WTC11 (cell line): ENCODE results near the gene NOC2L. TPM values are rescaled to one million over a fixed set of nuclear protein-coding genes. Genes with fewer than 3 reads are reported as not detected.

Source experiments
- ATAC-seq: fragments of 200-7000 bp; cut with Tn5 transposase; 2 replicates; pipeline ENCODE4 v1.10.0; 2021; ENCODE audit warnings: mild to moderate bottlenecking, moderate library complexity
- CTCF ChIA-PET: fragments of 300-600 bp; sonication (Branson Sonifier 250); formaldehyde crosslinking; loops from one replicate; lab custom pipeline; 2021; ENCODE audit warnings: antibody characterized with exemption; lab: Charles Lee
- POLR2A ChIA-PET: fragments of 350-600 bp; sonication (Branson Sonifier 250); formaldehyde crosslinking; loops from one replicate; lab custom pipeline; 2021; ENCODE audit warnings: antibody characterized with exemption; lab: Charles Lee
- DNase-seq: peaks from one replicate; pipeline ENCODE4 v3.0.0; 2021; ENCODE audit warnings: low spot score
- H3K27ac Mint-ChIP-seq: 2 replicates; pipeline ENCODE4 v1.8.0; 2021; ENCODE audit warnings: mixed read lengths
- H3K27me3 Mint-ChIP-seq: 2 replicates; pipeline ENCODE4 v1.8.0; 2021; ENCODE audit warnings: low read depth, mild to moderate bottlenecking, moderate library complexity, mixed read lengths
- H3K36me3 Mint-ChIP-seq: 2 replicates; pipeline ENCODE4 v1.8.0; 2021; ENCODE audit warnings: mixed read lengths
- H3K4me1 Mint-ChIP-seq: 2 replicates; pipeline ENCODE4 v1.8.0; 2022; ENCODE audit warnings: mixed read lengths
- H3K4me3 Mint-ChIP-seq: 2 replicates; pipeline ENCODE4 v1.8.0; 2021; ENCODE audit warnings: mild to moderate bottlenecking, moderate library complexity, mixed read lengths
- H3K9me3 Mint-ChIP-seq: 2 replicates; pipeline ENCODE4 v1.8.0; 2021; ENCODE audit warnings: mixed read lengths
- ARID4B ChIP-seq: sonication (generic); formaldehyde crosslinking; IDR thresholded peaks from 2 replicates; pipeline ENCODE4 v1.8.0; 2023; ENCODE audit warnings: missing genetic modification reagents, mild to moderate bottlenecking, borderline replicate concordance
- ATF3 ChIP-seq: sonication (generic); formaldehyde crosslinking; conservative IDR thresholded peaks from 2 replicates; pipeline ENCODE4 v1.8.1; 2022; ENCODE audit warnings: mild to moderate bottlenecking, missing genetic modification reagents
- CREB1 ChIP-seq: sonication (generic); formaldehyde crosslinking; IDR thresholded peaks from 2 replicates; pipeline ENCODE4 v1.8.0; 2023; ENCODE audit warnings: mild to moderate bottlenecking, missing genetic modification reagents
- ETV6 ChIP-seq: sonication (generic); formaldehyde crosslinking; IDR thresholded peaks from 2 replicates; pipeline ENCODE4 v1.8.1; 2022; ENCODE audit warnings: mild to moderate bottlenecking, missing genetic modification reagents
- FOXP1 ChIP-seq: sonication (generic); formaldehyde crosslinking; IDR thresholded peaks from 2 replicates; pipeline ENCODE4 v1.8.0; 2022; ENCODE audit warnings: missing genetic modification reagents, mild to moderate bottlenecking, moderate library complexity, borderline replicate concordance
- FOXP4 ChIP-seq: sonication (generic); formaldehyde crosslinking; IDR thresholded peaks from 2 replicates; pipeline ENCODE4 v1.8.0; 2022; ENCODE audit warnings: mild to moderate bottlenecking, missing genetic modification reagents
- GTF2I ChIP-seq: fragments of 250-450 bp; sonication (Bioruptor Pico); conservative IDR thresholded peaks from 2 replicates; pipeline ENCODE4 v1.4.0; 2021; ENCODE audit warnings: mild to moderate bottlenecking
- HMGXB4 ChIP-seq: sonication (generic); formaldehyde crosslinking; IDR thresholded peaks from 2 replicates; pipeline ENCODE4 v1.8.1; 2023; ENCODE audit warnings: mild to moderate bottlenecking, moderate library complexity, missing genetic modification reagents
- MAX ChIP-seq: sonication (generic); formaldehyde crosslinking; IDR thresholded peaks from 2 replicates; pipeline ENCODE4 v1.8.0; 2022; ENCODE audit warnings: mild to moderate bottlenecking, missing genetic modification reagents
- NFE2L1 ChIP-seq: sonication (generic); formaldehyde crosslinking; IDR thresholded peaks from 2 replicates; pipeline ENCODE4 v1.8.1; 2023; ENCODE audit warnings: missing genetic modification reagents
- OVOL2 ChIP-seq: fragments of 250-450 bp; sonication (Bioruptor Pico); IDR thresholded peaks from 2 replicates; pipeline ENCODE4 v1.9.0; 2021; ENCODE audit warnings: mild to moderate bottlenecking, borderline replicate concordance
- RELA ChIP-seq: sonication (generic); formaldehyde crosslinking; IDR thresholded peaks from 2 replicates; pipeline ENCODE4 v1.8.1; 2022; ENCODE audit warnings: missing genetic modification reagents, mild to moderate bottlenecking, borderline replicate concordance
- RORB ChIP-seq: fragments of 250-450 bp; sonication (Bioruptor Pico); IDR thresholded peaks from 2 replicates; pipeline ENCODE4 v1.9.0; 2021; ENCODE audit warnings: mild to moderate bottlenecking
- SMAD3 ChIP-seq: sonication (generic); formaldehyde crosslinking; IDR thresholded peaks from 2 replicates; pipeline ENCODE4 v1.8.0; 2022; ENCODE audit warnings: missing genetic modification reagents, mild to moderate bottlenecking, borderline replicate concordance
- SOX15 ChIP-seq: fragments of 250-450 bp; sonication (Bioruptor Pico); IDR thresholded peaks from 2 replicates; pipeline ENCODE4 v1.9.0; 2021; ENCODE audit warnings: mild to moderate bottlenecking
- SP1 ChIP-seq: sonication (generic); formaldehyde crosslinking; conservative IDR thresholded peaks from 2 replicates; pipeline ENCODE4 v1.8.1; 2022; ENCODE audit warnings: missing genetic modification reagents
- TP53 ChIP-seq: sonication (generic); formaldehyde crosslinking; IDR thresholded peaks from 2 replicates; pipeline ENCODE4 v1.8.1; 2023; ENCODE audit warnings: mild to moderate bottlenecking, missing genetic modification reagents
- ZBTB21 ChIP-seq: sonication (generic); formaldehyde crosslinking; IDR thresholded peaks from 2 replicates; pipeline ENCODE4 v1.8.1; 2023; ENCODE audit warnings: mild to moderate bottlenecking, missing genetic modification reagents, borderline replicate concordance
- ZMAT4 ChIP-seq: fragments of 250-450 bp; sonication (Bioruptor Pico); IDR thresholded peaks from 2 replicates; pipeline ENCODE4 v1.9.0; 2021; ENCODE audit warnings: mild to moderate bottlenecking
- ZNF232 ChIP-seq: sonication (generic); formaldehyde crosslinking; IDR thresholded peaks from 2 replicates; pipeline ENCODE4 v1.8.0; 2022; ENCODE audit warnings: mild to moderate bottlenecking, missing genetic modification reagents
- total RNA-seq: library from RNA; stranded (reverse); gene quantifications from 3 replicates; pipeline ENCODE4 v1.2.3, GENCODE V29; 2021
- TF ChIP-seq, protein P1 (sequence below): sonication (generic); formaldehyde crosslinking; IDR thresholded peaks from 2 replicates; pipeline ENCODE4 v1.8.1; 2022; ENCODE audit warnings: mild to moderate bottlenecking, moderate library complexity, missing genetic modification reagents
- TF ChIP-seq, protein P2 (sequence below): sonication (generic); formaldehyde crosslinking; IDR thresholded peaks from 2 replicates; pipeline ENCODE4 v1.8.0; 2023; ENCODE audit warnings: missing genetic modification reagents
- TF ChIP-seq, protein P3 (sequence below): sonication (generic); formaldehyde crosslinking; IDR thresholded peaks from 2 replicates; pipeline ENCODE4 v1.8.1; 2022; ENCODE audit warnings: missing genetic modification reagents, borderline replicate concordance

NOC2L gene
- total RNA-seq, 1 experiment from 2014 or later, result 182 TPM

DNA sequence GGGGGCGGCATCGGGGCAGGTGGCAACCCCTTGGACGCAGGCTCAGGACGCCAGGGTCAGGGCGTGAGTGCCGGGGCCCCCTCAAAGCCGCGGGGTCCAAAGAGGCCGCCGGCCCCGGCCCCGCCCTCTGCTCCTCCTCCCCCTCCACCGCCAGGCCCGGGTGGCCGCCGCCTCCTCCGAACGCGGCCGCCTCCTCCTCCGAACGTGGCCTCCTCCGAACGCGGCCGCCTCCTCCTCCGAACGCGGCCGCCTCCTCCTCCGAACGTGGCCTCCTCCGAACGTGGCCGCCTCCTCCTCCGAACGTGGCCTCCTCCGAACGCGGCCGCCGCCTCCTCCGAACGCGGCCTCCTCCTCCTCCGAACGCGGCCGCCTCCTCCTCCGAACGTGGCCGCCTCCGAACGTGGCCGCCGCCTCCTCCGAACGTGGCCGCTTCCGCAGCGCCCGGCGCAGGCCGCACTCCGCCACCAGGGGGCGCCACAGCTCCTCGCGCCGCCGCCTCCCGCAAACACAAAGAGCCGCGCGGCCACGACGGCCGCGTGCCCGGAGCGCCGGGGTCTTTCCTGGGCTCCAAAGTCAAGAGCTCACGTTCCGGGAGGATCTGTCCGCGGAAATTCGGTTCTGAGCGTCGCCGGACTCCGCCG lies 54.6 kb downstream of the NOC2L start (continued):
- TF ChIP-seq ARID4B, result peak; percentile 59; the same call in 1 of the 2 replicates
- TF ChIP-seq FOXP4 (CRISPR knock-in tag), result peak; percentile 79; the same call in 1 of the 2 replicates
- TF ChIP-seq, protein P1, sequence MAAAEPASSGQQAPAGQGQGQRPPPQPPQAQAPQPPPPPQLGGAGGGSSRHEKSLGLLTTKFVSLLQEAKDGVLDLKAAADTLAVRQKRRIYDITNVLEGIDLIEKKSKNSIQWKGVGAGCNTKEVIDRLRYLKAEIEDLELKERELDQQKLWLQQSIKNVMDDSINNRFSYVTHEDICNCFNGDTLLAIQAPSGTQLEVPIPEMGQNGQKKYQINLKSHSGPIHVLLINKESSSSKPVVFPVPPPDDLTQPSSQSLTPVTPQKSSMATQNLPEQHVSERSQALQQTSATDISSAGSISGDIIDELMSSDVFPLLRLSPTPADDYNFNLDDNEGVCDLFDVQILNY, result peak; percentile 56; the same call in 1 of the 2 replicates
- TF ChIP-seq MAX, result peak; percentile 83; the same call in 1 of the 2 replicates
- TF ChIP-seq ETV6 (CRISPR knock-in tag), result 0 out of 2 replicates have a peak, but pooled peaks have one; percentile 49
- peak; percentile 37; the same call in 1 of the 2 replicates for TF ChIP-seq TP53
- TF ChIP-seq ZBTB21 (CRISPR knock-in tag), result 0 out of 2 replicates have a peak, but pooled peaks have one; percentile 25
- TF ChIP-seq RELA (CRISPR knock-in tag), result no peak
- TF ChIP-seq SMAD3 (CRISPR knock-in tag), result peak; percentile 79
- peak; percentile 64 for TF ChIP-seq SP1 (CRISPR knock-in tag)
- 0 out of 2 replicates have a peak, but pooled peaks have one; percentile 68 for TF ChIP-seq FOXP1 (CRISPR knock-in tag)
- TF ChIP-seq ZNF232 (CRISPR knock-in tag), result 0 out of 2 replicates have a peak, but pooled peaks have one; percentile 18
- TF ChIP-seq ZMAT4 (CRISPR knock-in tag), result no peak
- TF ChIP-seq HMGXB4, result peak; percentile 95
- TF ChIP-seq, all 79 proteins: peak for 17

- Mint-ChIP-seq H3K4me3 (peak overlapping the region; percentile 34; the same call in 1 of the 2 replicates), H3K9me3 (no peaks in the 10 kb centered on the region), H3K27me3 (peaks cover 67% of the 10 kb centered on the region), H3K27ac (no peak overlapping the region), H3K36me3 (no peaks in the 10 kb centered on the region), H3K4me1 (peaks cover 7% of the 10 kb centered on the region)
- ATAC-seq (no peak), DNase-seq (no peak)
- CTCF ChIA-PET, result interaction anchor here (1.4 to 3.6 kb wide), 2 partner anchors 16 to 34 kb away, joined by 3 to 27 read pairs; no protein-coding TSS in a partner anchor
- POLR2A ChIA-PET, result no interaction called here
- TF ChIP-seq GTF2I (CRISPR knock-in tag), result no peak
- no peak for TF ChIP-seq NFE2L1 (CRISPR knock-in tag)
- no peak for TF ChIP-seq RELA (CRISPR knock-in tag)
- TF ChIP-seq CREB1 (CRISPR knock-in tag), result no peak
- TF ChIP-seq, protein P2, sequence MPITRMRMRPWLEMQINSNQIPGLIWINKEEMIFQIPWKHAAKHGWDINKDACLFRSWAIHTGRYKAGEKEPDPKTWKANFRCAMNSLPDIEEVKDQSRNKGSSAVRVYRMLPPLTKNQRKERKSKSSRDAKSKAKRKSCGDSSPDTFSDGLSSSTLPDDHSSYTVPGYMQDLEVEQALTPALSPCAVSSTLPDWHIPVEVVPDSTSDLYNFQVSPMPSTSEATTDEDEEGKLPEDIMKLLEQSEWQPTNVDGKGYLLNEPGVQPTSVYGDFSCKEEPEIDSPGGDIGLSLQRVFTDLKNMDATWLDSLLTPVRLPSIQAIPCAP (CRISPR knock-in tag), result no peak
- TF ChIP-seq, protein P3, sequence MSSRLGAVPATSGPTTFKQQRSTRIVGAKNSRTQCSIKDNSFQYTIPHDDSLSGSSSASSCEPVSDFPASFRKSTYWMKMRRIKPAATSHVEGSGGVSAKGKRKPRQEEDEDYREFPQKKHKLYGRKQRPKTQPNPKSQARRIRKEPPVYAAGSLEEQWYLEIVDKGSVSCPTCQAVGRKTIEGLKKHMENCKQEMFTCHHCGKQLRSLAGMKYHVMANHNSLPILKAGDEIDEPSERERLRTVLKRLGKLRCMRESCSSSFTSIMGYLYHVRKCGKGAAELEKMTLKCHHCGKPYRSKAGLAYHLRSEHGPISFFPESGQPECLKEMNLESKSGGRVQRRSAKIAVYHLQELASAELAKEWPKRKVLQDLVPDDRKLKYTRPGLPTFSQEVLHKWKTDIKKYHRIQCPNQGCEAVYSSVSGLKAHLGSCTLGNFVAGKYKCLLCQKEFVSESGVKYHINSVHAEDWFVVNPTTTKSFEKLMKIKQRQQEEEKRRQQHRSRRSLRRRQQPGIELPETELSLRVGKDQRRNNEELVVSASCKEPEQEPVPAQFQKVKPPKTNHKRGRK (CRISPR knock-in tag), result no peak
- no peak for TF ChIP-seq OVOL2 (CRISPR knock-in tag)
- no peak for TF ChIP-seq SOX15 (CRISPR knock-in tag)
- no peak for TF ChIP-seq RORB
- no peak for TF ChIP-seq ATF3
Measured at GRCh38 chr1:903721-904271, 55.3 kb downstream of the NOC2L start.
